Suppressor macrophage treated with lipopolysaccharide for 1 hour (primary cell): ENCODE results near the gene PTGDS.

ENCODE experiments used
- DNase-seq, 3 donors: peaks; one replicate each; pipeline ENCODE4 v3.0.0-alpha.2; 2020 to 2022

Gene PTGDS

DNA sequence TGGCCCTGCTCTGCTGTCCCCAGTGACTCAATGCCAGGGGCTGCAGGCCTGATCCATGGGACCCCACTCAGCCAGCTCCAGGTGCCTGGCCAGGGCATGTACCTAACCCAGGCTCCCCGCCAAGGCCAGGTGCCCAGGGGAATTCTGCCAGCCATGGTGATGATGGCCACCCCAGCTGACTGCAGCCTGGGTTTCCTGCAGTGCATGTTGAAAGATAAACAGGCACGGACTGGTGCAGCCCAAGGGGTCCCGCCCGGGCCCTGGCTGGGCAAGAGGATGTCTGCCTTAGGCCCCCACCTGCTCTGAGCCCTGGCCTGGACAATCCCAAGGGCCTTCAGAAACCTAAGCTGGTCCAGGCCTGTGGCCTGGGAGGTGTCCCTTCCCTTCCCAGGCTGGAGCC, 49.5 kb downstream of the PTGDS start:
- DNase-seq, result no peak

DNA sequence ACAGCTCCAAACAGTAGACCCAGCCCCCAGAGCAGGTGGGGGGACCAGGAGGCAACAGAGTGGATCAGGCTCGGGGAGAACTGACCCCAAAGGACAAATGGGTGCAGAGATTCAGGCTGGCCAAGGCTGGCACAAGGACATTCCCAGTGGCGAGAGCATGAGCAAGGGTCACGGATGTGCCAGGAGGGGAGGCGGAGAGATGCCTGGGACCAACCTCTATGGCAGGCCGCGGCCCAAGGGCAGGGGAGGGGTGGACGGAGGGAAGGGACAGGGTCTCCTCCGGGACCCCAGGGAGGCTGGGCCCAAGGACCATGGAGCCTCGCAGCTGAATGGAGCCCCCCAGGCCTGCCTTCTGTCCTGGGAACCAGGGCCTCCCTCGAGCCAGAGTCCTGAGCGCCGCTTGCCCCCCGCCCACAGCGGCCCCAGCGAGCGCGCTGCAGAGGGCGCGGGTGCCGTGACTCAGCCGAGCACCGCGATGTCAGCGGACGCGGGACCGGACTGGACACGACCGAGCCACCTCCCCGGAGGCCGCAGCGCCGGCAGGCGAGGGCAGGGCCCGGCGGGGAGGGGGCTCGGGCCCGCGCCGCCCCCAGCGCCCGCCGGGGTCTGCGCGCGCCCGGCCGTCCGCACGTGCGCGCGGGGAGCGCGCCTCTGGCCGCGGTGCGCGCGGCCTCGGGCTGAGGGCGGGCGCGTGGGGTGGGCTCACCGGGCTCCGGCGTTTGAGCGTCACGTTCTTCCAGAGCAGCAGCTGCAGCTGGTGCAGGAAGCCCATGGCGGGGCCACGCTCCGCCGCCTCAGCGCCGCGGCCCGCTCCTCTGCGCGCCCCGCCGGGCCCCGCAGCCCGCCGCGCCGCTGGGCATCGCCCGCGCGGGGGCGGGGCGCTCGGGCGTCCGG, 50.3 kb downstream of the PTGDS start, which contains the start of gene ABCA2:
ABCA2 (minus strand) TSS at position 869 of the 894 bp plus-strand sequence; CDS start at position 772, 97 bp downstream.
- peak in 2 of 3 donors; percentile 30 to 54 for DNase-seq

DNA sequence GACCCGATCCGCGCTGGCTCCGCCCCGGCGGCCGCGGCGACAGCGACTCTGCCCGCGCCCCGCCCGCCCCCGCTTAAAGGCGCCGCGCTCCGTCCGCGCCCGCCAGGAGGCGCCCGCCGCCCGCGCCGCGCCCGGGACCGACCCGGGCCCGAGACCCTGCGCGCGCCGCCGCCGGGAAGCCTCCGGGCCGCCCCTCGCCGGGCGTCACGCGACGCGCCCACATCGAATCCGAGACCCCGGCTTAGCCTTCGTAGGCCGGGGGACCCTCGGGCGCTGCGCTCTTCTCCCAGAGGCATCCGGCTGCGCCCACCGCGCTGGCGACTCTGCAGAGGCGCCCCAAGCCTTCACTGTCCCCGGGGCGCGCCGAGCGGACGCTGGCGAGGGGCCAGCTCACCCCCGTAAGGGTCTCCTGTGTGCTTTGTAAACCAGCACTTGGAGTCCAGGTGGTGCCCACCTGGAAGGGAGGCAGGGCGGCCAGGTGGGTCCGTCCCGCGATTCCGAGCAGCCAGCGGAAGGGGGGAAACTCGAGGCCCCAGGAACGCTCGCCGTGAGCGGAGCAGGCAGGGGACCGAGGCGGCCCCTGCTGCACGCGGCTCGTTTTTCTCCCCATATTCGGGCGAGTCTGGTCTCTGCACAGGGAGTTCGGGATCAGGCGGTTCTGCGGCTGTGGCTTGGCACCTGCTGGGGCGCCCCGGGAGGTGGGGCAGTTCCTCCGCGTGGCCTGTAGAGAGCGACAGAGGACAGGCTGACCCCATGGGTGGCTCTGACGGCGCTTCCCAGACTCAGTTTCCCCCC, 51.2 kb downstream of the PTGDS start:
- peak; percentile 68 to 94 (median 86) for DNase-seq

DNA sequence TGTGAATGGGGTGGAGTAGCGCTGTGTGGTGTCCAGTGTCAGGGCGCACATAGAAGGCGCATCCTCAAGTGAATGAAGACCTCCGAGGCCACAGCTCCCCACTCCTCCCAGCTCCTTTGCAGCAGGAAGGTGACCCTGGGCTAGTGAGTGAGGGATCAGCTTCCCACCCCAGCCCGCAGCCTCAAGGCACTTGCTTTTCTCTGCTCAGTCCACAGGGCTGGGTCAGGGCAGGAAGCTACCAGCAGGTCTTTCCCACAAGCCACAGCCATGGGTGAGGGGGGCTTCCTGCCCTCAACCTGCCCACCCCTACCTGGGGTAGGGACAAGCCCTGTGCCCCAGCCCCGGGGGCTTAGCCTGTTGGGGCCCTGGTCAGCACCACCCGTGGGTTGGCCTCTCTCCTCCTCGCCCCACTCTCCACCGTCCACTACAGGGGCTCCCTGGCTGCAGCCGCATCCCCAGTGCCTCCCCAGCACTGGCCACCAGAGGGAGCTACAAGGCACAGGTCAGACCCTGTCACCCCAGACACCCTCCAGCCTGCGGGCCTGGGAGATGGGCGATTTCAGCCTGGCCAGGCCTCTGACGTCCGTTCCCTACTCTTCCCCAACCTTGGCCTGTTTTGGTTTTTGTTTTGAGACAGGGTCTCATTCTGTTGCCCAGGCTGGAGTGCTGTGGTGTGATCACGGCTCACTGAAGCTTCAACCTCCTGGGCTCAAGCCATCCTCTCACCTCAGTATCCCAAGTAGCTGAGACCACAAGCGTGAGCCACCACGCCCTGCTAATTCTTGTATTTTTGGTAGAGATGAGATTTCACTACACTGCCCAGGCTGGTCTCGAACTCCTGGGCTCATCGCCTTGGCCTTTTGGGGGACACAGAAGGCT, 52.0 kb downstream of the PTGDS start:
- DNase-seq, result peak; percentile 86 to 93 (median 88)

DNA sequence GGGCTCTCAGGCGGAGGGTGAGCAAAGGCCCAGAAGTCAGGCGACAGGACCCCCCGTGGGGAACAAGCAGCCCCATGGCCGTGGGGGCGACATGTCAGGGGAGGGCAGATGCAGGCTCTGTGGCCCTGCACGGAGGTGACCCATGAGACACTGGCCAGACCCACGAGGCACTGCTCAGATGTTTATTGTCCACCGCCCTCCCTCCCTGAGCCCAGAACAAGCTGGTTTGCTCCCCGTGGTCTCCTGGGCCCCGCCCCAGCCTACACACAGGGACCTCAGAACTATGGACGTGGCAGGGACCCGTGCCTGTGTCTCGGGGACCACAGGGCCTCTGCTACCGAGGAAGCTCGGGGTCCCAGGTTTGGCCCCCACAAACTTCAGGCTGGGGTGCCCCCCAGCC, 52.7 kb downstream of the PTGDS start:
- peak in 2 of 3 donors; percentile 12 to 33 for DNase-seq

DNA sequence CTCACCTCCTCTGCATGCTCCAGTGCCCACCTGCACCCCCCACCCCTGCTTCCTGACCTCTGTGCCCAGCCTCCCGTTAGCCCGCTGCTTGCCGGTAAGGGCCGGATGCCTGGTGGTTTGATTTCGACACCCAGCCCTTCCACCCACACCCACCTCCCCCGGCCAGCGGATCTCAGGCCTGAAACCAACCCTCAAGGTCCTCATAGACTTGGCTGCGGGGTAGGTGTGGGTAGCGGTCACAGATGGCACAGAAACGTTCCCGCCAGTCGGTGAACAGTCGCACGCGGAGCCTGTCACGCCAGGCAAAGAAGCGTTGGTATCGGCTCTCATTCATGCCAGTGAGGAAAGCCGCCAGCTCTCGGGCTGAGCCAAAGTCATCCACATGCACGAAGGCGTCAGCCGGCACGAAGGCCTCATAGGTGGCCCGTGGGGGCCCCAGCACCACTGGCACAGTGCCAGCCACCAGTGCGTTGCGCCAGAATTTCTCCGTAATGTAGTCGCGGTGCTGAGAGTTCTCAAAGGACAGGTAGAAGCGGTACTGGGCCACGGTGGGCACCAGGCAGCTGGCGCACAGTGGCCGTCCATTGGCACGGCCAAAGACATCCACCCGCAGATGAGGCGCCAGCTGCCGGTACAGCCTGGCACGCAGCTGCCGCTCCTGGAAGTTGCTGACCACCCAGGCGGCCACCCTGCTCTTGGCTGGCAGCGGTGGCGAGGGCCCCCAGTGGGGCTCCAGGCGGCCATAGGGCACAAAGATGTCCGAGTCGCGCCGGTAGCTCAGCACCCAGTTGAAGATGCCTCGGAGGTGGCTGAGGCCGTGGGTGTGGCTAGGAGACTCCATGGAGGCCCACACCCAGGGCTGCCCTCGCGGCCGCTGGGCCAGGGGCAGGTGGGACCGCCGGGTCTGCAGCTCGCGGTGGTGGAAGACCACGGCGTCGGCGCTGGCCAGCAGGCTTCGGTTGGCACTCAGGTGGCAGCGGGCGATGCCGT, 53.5 kb downstream of the PTGDS start:
- peak; percentile 67 to 80 (median 73) for DNase-seq
